ENCODE measurements around the gene DALRD3. TPM values are rescaled to one million over a fixed set of nuclear protein-coding genes. Genes with fewer than 3 reads are reported as not detected.

Gene DALRD3
- total RNA-seq = 36.7 and 38.3 TPM in 2 replicates

GRCh38 chr3:49017971-49018706 lies at the start of gene DALRD3:
Gene DALRD3, minus strand, starts transcription at chr3:49018580. Its CDS starts 16 bp downstream, at chr3:49018564.
- DNase-seq (peak; percentile 64), ATAC-seq (ENCODE audit: low read depth) (peak; percentile 2)
- H3K4me3 Mint-ChIP-seq = peak within 1 kb of the TSS; percentile 94
- H3K27me3 Mint-ChIP-seq = no peaks in the 10 kb centered on the region
- ChIA-PET POLR2A (interaction anchor here (1.0 to 14.9 kb wide), 10 partner anchors 7 to 322 kb away, joined by 3 to 372 read pairs (median 6); partner anchors contain the start of genes IMPDH2, P4HTM, QRICH1 and USP4), CTCF (interaction anchor here (0.6 to 7.5 kb wide), 3 partner anchors 11 to 30 kb away, joined by 3 to 57 read pairs (median 5); partner anchors contain the start of genes IMPDH2, P4HTM and WDR6)
- no peaks in the 10 kb centered on the region for H3K9me3 Mint-ChIP-seq
- peaks cover 39% of the 10 kb centered on the region for H3K4me1 Mint-ChIP-seq
- TF ChIP-seq CTCF (IDR thresholded peaks at IDR 0.05) = no peak
- H3K36me3 Mint-ChIP-seq (ENCODE audit: low read depth) = peaks cover 40% of the 10 kb centered on the region
- intact Hi-C loops (cut with micrococcal nuclease) = loop anchor here (5.0 kb wide), 1 partner anchor 1174 kb away; the partner anchor contains the start of gene GNAT1
- peak within 1 kb of the TSS; percentile 84 for H3K27ac Mint-ChIP-seq

- DNase-seq (no peak), ATAC-seq (ENCODE audit: low read depth) (no peak)
- Mint-ChIP-seq H3K4me1 (no peaks in the 10 kb centered on the region), H3K9me3 (no peaks in the 10 kb centered on the region), H3K4me3 (no peak overlapping the region), H3K27ac (no peak overlapping the region), H3K36me3 (ENCODE audit: low read depth) (peaks cover 72% of the 10 kb centered on the region), H3K27me3 (no peaks in the 10 kb centered on the region)
- intact Hi-C loops (cut with micrococcal nuclease) = no loop called here
- ChIA-PET CTCF (no interaction called here), POLR2A (interaction anchor here (0.7 kb wide), 1 partner anchor 28 kb away, joined by 4 read pairs; no protein-coding TSS in a partner anchor)
- TF ChIP-seq CTCF (IDR thresholded peaks at IDR 0.05) = no peak
Measured at GRCh38 chr3:49058011-49058410, 39.6 kb upstream of the DALRD3 start.

GRCh38 chr3:49057268-49057667 lies 38.9 kb upstream of the DALRD3 start:
- intact Hi-C loops (cut with micrococcal nuclease) = no loop called here
- H3K27me3 Mint-ChIP-seq = no peaks in the 10 kb centered on the region
- peaks cover 74% of the 10 kb centered on the region for H3K36me3 Mint-ChIP-seq (ENCODE audit: low read depth)
- ATAC-seq (ENCODE audit: low read depth) (no peak), DNase-seq (no peak)
- ChIA-PET POLR2A (no interaction called here), CTCF (no interaction called here)
- H3K4me1 Mint-ChIP-seq = no peaks in the 10 kb centered on the region
- no peaks in the 10 kb centered on the region for H3K9me3 Mint-ChIP-seq
- H3K4me3 Mint-ChIP-seq = no peak overlapping the region
- no peak overlapping the region for H3K27ac Mint-ChIP-seq
- no peak for TF ChIP-seq CTCF (IDR thresholded peaks at IDR 0.05)

GRCh38 chr3:49054344-49054862 lies 36.0 kb upstream of the DALRD3 start:
- H3K27me3 Mint-ChIP-seq = no peaks in the 10 kb centered on the region
- H3K36me3 Mint-ChIP-seq (ENCODE audit: low read depth) = peaks cover 78% of the 10 kb centered on the region
- POLR2A ChIA-PET = interaction anchor here (0.6 kb wide), 1 partner anchor 220 kb away, joined by 4 read pairs; no protein-coding TSS in a partner anchor

More at GRCh38 chr3:49054344-49054862, 36.0 kb upstream of the DALRD3 start:
- intact Hi-C loops (cut with micrococcal nuclease) = no loop called here
- DNase-seq (no peak), ATAC-seq (ENCODE audit: low read depth) (no peak)
- Mint-ChIP-seq H3K4me1 (no peaks in the 10 kb centered on the region), H3K27ac (no peak overlapping the region), H3K9me3 (no peaks in the 10 kb centered on the region), H3K4me3 (no peak overlapping the region)
- no peak for TF ChIP-seq CTCF (IDR thresholded peaks at IDR 0.05)
- CTCF ChIA-PET = no interaction called here

Data from activated B cell treated with CpG ODN at 0.5 μM for 24 hours (primary cell).